ENCODE data around the gene KLK13. TPM values are rescaled to one million over a fixed set of nuclear protein-coding genes. Genes with fewer than 3 reads are reported as not detected.

Gene KLK13
- 0.56 TPM for total RNA-seq
- long read RNA-seq, partial matches to known transcripts = 0 of 1 reads
- long read RNA-seq, other reads (novel, unspliced or antisense) = 1 of 1 reads

- TF ChIP-seq CTCF (IDR thresholded peaks at IDR 0.05) = no peak
- Histone ChIP-seq H3K36me3 (no peaks in the 10 kb centered on the region), H3K27me3 (ENCODE audit: low read depth) (peaks cover 43% of the 10 kb centered on the region), H3K9me3 (no peaks in the 10 kb centered on the region), H3K4me3 (peak within 1 kb of the TSS; percentile 29), H3K27ac (no peak within 1 kb of the TSS), H3K4me1 (peaks cover 7% of the 10 kb centered on the region)
- intact Hi-C loops (cut with DNase I) = no loop called here
- ATAC-seq (peak; percentile 59 to 62), DNase-seq (peak; percentile 53)
These were observed at the start of gene KLK13 for GRCh38 chr19:51064534-51065220. Gene KLK13 (minus strand): TSS chr19:51065092. CDS start chr19:51065067, 25 bp downstream.

GRCh38 chr19:51114087-51114729 is 49.3 kb upstream of the KLK13 start:
- H3K4me1 ChIP-seq = peaks cover under 1% of the 10 kb centered on the region
- no peak for ATAC-seq
- no peaks in the 10 kb centered on the region for H3K27me3 ChIP-seq (ENCODE audit: low read depth)
- TF ChIP-seq CTCF (IDR thresholded peaks at IDR 0.05) = no peak
- peak overlapping the region; percentile 9 for H3K27ac ChIP-seq
- DNase-seq = no peak
- H3K4me3 ChIP-seq = no peak overlapping the region
- H3K36me3 ChIP-seq = no peaks in the 10 kb centered on the region
- H3K9me3 ChIP-seq = no peaks in the 10 kb centered on the region
- intact Hi-C loops (cut with DNase I) = no loop called here

- intact Hi-C loops (cut with DNase I) = no loop called here
- H3K9me3 ChIP-seq = no peaks in the 10 kb centered on the region
- H3K36me3 ChIP-seq = no peaks in the 10 kb centered on the region
- no peak for TF ChIP-seq CTCF (IDR thresholded peaks at IDR 0.05)
- H3K4me1 ChIP-seq = peaks cover 17% of the 10 kb centered on the region
- ATAC-seq (no peak), DNase-seq (no peak)
- H3K4me3 ChIP-seq = no peak overlapping the region
- no peaks in the 10 kb centered on the region for H3K27me3 ChIP-seq (ENCODE audit: low read depth)
- no peak overlapping the region for H3K27ac ChIP-seq
These were observed 46.7 kb upstream of the KLK13 start for GRCh38 chr19:51111606-51112005.

GRCh38 chr19:51110666-51110971 is 45.7 kb upstream of the KLK13 start:
- Histone ChIP-seq H3K9me3 (no peaks in the 10 kb centered on the region), H3K36me3 (no peaks in the 10 kb centered on the region), H3K4me3 (no peak overlapping the region), H3K4me1 (peaks cover 17% of the 10 kb centered on the region), H3K27me3 (ENCODE audit: low read depth) (no peaks in the 10 kb centered on the region), H3K27ac (no peak overlapping the region)
- TF ChIP-seq CTCF (IDR thresholded peaks at IDR 0.05) = no peak
- ATAC-seq (no peak), DNase-seq (no peak)
- intact Hi-C loops (cut with DNase I) = no loop called here

- Histone ChIP-seq H3K4me1 (peaks cover 17% of the 10 kb centered on the region), H3K4me3 (peak overlapping the region; percentile 81), H3K9me3 (no peaks in the 10 kb centered on the region), H3K27ac (peak overlapping the region; percentile 77), H3K36me3 (peaks cover 3% of the 10 kb centered on the region), H3K27me3 (ENCODE audit: low read depth) (no peaks in the 10 kb centered on the region)
- intact Hi-C loops (cut with DNase I) = no loop called here
- peak; percentile 63 to 71 for ATAC-seq
- no peak for TF ChIP-seq CTCF (IDR thresholded peaks at IDR 0.05)
- no peak for DNase-seq
These were observed 43.9 kb upstream of the KLK13 start for GRCh38 chr19:51108805-51109146.
